Ecto neural progenitor cell (in vitro differentiated cells): ENCODE measurements around the gene NT5DC4.

Source experiments
- DNase-seq: peaks from one replicate; pipeline ENCODE4 v3.0.0-alpha.2; 2018; ENCODE audit warnings: low spot score

Gene NT5DC4

DNA sequence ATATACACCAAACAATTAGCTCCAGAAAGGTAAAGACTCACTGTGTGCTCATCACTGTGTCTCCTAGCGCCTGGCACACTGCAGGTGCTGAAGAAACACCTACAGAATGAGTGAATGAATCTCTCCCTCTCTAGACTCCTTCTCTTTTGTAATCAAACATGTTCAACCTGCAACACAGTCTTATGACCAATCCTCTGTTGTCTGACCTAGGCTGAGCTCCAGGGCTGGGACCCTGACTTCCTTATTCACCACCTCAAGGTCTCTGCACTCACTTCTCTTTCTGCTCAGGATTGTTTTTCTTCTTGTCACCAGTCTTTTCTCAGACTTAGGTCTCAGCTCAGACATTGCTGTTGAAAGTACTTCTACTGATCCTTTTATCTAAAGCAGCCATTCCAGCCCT is 33.7 kb downstream of the NT5DC4 start:
- DNase-seq = no peak

DNA sequence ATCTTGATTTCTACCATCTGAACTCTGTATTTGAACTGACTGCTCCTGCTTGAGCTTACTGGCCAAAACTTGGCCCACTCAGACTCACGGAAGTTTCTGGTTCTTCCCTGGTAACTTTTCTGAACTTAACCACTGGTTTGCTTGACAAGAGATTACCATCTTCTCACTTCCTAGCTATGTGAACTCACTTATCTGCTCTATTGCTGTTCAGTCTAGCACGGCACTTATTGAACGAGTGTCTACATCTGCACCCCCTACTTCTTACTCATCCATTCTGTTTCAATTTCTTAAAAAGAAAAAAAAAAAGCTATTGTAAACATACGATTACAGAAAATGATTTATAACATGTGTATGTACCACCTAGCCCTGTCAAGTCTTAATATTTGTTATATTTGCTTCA is 34.6 kb downstream of the NT5DC4 start:
- DNase-seq = no peak

DNA sequence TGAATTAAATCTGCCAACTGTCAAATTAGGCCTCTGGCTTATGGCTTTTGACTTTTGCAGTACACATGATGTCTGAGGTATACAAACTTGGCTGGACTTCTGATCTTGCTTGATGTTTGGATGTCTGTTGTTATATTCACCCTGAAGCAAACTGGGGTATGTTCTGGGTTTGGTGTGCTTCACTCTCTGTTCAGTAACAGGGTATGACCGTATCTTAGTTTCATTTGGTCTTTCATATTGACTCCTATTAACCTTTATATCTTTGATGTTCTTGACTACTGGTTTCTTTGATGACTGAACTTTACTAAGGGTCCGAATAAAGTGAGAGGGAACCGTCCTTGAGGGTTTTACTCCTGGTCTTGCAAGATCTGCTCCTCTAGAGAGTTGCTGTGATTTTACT is 35.4 kb downstream of the NT5DC4 start:
- DNase-seq = no peak

DNA sequence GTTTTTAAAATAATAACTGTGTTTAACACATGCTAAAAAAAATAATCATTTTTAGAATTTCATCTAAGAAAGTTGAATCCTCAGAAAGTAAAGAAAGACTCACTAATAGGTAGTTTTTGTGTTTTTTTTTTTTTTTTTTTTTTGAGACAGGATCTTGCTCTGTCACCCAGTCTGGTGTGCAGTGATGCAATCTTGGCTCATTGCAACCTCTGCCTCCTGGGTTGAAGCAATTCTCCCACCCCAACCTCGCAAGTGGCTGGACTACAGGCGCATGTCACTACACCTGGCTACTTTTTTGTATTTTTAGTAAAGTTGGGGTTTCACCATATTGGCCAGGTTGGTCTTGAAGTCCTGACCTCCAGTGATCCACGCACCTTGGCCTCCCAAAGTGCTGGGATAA is 36.4 kb downstream of the NT5DC4 start:
- no peak for DNase-seq

DNA sequence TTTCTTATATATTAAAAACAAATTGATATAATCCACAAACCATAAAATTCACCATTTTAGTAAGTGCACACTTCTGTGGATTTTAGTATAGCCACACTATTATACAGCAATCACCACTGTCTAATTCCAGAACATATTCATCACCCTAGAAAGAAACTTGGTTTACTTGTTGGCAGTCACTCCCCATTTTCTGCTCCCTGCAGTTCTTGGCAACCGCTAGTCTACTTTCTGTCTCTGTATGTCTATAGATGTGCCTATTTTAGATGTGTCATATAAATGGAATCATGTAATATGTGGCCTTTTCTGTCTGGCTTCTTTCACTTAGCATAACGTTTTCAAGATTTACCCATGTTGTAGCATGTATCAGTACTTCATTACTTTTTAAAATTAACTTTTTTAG is 37.9 kb downstream of the NT5DC4 start:
- DNase-seq = no peak

DNA sequence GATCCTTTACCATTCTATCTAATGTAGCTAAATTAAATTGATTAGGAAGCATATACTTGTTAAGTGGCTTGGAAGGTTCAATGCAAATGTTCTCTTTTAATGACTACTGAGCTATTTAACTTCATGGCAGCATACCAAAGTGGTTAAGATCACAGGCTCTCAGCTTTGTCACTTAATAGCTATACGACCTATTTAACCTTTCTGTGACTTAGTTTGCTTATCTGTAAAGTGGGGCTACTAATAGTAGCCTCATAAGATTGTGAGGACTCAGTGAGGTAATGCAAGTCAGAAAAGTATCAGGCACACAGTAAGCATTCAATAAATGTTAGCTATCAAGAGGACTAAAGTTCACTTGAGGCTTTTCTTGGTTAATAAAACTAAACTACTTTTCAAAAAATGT is 39.3 kb downstream of the NT5DC4 start:
- no peak for DNase-seq

DNA sequence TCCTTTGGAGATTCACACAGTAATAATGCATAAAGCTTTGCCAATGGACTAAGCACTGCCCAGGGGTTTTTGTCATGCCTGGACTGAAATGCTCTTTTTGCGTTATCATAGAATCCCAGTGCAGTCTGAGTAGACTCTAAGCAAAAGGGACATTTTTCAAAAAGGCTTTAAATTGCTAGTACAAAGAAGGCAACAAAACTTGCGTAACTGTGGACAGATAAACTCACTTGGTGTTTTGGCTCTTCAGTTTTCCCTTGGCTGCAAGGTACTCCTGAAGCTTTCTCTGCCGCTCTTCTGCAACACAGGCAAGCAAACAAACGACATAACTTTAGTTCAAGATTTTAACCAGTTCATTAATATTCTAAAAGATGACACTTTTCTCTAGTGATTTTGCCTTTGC is 41.5 kb downstream of the NT5DC4 start:
- DNase-seq = no peak

DNA sequence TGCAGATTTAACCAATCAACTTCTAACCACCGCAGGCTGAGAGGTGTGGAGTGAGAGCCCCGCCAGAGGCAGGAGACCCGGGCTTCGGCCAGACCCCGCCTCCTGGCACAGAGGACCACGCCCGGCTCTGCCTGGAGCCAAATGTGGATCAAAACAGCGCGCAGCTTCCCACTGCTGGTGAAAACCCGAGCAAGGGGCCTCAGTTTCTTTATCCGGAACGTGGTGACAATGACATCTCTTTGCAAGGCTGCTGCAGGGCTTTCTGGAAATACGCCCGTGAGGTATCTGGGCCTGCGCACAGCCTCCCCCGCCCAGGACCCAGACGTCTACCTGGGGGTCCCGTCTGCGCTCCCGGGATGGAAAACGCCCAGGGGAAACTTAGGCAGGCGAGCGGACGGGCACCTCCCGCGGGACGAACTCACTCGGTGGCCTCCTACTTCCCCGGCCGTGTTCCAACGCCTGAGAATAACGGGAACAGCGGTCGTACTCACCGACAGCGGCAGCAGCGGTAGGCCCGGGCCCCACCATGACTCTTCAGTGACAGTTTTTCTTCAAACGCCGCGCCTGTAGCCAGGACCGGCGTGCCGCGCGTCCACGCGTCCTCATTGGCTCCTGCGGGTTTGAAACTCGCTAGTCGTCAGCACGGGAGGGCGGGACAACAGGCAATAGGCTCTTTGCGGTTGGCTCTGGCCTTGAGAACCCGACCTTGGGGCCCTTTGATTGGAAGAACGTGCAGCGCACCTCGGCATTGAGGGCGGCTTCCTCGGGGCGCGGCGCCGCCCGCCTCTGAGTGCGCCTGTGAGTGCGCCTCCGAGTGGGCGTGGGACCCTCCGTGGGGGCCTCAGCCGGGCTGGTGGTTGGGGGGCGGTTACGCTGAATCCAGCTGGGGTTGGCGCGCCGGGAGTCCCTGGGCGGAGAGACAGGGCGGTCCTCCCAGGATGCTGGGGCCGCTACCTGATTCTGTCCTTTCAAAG is 43.5 kb downstream of the NT5DC4 start, which contains the start of gene CKAP2L:
Gene CKAP2L (minus strand): TSS at position 539 of the 974 bp plus-strand sequence. CDS start 11 bp downstream, at position 528.
- peak; percentile 96 for DNase-seq

DNA sequence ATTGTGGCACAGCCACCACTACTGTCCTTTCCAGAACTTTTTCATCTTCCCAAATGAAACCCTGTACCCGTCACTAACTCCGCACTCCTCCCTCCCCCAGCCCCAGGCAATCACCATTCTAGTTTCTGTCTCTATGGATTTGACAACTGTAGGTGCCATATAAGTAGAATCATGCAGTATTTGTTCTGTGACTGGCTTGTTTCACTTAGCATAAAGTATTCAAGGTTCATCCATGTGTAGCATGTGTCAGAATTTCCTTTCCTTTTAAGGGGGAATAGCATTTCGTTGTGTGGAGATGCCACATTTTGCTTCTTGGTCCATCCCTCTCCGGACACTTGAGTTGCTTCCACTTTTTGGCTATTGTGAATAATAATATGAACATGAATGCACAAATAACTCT is 44.4 kb downstream of the NT5DC4 start:
- DNase-seq = no peak

DNA sequence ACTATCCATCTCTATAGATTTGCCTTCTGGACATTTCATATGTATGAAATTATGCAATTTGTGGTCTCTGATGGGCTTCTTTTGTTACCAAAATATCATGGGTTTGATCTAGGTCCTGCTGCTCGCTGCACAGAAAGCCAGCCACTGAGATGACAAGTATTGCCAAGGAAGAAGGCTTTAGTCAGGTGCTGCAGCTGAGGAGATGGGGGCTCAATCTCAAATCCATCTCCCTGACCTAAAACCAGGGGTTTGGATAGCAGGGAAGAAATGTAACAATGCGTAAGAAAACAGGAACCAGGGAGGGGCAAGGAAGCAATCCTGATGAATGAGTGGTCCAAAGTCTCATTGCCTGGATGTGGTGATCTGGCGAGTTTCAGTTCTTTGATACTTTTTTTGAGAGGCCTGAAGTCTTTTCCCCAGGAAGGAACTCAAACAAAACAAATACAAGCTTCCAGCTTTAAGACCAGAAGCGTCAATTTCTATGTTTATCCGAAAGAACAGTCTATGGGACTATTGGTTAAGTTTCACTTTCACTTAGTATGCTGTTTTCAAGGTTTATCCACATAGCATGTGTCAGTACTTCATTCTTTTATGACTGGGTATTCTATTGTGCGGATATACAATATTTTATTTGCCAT is 47.0 kb downstream of the NT5DC4 start:
- no peak for DNase-seq

DNA sequence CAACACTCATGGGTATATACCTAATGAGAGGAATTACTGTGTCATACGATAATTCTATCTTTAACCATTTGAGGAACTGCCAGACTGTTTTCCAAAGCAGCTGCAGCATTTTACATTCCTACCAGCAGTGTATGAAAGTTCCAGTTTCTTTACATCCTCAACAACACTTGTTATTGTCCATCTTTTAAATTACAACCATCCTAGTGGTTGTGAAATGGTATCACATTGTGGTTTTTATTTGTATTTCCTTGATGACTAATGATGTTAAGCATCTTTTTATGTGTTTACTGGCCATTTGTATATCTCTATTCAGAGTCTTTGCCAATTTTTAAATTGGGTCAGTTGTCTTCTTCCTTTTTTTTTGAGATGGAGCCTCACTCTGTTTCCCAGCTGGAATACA is 47.6 kb downstream of the NT5DC4 start:
- DNase-seq = no peak

DNA sequence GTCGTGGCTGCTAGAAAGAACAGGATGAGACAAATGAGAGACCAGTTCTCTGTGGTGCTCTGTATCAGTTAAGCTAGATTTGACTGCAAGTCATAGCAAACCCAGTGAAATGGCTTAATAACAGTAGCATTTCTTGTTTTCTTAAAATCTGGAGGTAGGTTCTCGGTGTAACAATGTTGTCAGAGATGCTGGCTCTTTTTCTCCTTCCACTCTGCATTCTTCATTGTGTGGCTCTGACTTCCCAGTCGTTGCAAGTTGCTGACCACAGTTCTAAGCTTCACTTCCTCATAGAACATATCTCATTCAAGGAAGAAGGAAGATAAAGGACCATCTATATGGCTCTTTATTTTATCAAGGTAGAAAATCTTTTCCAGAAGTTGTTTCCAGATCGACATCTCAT is 51.5 kb downstream of the NT5DC4 start:
- DNase-seq = no peak

DNA sequence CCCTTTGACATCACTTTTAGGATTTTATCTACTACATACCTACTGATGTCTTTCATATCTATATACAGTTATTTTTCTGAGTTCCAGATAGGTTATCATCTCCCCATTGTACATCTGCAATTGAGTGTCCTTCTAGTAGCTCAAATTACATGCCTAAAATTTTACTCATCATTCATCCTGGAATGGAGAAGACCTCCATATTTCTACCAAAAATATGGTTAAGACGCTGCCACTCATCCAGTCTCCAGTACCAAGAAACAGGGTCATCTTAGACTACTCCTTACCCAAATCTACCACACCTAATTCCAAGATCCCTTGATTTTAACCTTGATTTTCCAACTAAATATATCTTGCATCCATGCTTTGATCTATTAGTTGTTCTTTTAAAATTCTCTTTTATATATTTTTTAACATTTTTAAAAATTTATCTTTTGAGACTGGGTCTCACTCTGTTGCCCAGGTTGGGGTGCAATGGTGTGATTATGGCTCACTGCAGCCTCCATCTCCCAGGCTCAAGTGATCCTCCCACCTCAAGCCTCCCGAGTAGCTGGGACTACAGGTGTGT is 52.2 kb downstream of the NT5DC4 start:
- DNase-seq = no peak

DNA sequence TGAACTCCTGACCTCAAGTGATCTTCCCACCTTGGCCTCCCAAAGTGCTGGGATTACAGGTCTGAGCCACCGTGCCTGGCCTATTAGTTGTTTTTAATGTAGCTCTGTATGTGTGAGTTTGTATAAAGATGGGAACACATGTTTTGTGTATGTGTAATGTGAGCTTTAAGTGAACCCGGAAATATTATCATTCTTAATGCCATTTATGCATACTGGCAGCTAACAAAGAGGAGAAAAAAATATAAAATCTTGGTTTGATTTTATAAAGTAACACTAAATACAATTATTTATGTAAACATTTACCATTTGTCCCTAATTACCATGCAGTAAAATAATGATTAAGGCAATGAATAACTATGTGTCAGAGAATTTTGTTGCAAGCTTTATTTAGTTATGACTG is 52.7 kb downstream of the NT5DC4 start:
- DNase-seq = no peak

DNA sequence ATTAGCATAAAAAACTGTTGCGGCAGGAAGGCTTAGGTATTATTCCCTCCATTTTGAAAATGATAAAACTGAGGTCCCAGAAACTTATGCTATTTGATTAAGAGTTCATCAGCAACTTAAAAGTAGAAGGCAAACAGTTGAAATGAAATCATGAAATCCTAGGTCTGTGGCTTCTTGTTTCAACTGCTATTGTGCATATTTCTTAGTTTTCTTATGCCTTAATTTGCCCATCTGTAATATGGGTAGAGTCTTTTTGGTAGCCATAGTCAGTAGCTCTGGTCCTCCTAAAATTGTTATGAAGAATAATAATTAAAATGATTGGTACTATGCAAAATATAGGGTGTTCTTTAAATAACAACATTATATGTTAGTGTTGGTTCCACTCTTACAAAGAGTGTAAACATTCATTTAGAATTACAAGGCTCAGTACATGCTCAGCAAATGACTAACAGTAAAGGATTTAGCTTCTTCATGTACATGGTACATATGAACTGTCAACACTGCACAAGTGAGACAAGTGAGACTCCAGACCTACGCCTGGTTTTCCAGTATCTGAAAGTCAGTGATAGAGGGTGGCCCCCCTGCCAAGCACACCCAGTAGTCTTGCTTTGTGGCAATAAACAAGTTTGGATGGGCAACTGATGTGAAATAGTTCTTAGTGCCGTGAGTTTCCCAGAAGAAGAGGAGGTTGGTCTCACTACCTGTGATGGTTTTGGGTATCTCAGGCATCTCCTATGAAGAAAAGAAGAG is 53.9 kb downstream of the NT5DC4 start:
- no peak for DNase-seq

DNA sequence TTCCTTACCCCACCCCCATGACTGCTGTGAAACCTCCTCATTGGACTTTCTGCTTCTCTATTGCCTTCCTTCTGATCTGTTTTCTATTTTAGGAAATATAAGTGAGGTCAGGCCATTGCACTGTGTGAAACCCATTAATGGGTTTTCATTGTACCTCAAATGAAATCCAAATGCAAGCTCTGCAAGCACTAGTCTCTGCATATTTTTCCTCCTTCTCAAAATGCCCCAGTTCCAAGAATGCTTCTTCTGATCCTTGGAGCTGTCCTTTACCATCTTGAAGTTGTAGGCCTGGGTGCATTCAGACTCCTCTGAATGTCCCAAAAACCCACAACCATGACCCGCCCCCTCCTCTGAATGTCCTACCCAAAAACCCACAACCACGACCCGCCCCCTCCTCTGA is 55.3 kb downstream of the NT5DC4 start:
- no peak for DNase-seq

DNA sequence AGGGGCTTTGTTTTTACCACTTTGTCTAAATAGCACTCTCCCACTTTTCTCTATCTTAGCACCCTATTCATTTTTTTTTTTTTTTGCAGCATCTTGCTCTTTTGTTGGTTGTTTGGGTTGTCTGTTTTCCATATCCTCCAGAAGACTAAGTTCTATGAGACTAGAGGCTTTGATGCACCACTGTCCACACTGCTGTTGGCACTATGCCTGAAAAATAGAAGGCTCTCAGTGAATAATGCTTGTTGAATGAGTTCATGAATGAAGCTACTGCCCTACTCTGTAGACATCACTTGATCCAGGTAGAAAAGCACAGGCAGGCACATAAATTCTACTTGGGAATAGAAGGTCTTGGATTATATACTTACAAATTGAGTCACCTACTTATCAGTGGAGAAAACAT is 56.2 kb downstream of the NT5DC4 start:
- no peak for DNase-seq

DNA sequence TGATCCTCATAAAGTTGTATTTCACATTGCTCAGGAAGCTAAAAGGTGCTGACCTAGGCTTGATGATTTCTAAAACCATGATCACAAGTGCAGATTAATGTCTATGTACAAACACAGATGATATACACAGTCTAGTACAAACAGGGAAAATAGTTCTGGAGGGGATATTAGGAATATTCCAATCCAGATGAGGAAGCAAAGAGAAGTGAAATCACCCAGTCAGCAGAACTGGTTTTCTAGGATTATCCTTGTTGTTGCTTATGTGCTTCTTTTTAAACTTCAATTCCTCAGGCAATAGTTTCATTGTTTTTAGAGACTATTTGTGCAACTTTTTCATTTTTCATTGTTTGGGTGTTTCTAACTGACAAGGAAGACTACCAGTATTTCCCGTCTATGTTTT is 58.8 kb downstream of the NT5DC4 start:
- no peak for DNase-seq

DNA sequence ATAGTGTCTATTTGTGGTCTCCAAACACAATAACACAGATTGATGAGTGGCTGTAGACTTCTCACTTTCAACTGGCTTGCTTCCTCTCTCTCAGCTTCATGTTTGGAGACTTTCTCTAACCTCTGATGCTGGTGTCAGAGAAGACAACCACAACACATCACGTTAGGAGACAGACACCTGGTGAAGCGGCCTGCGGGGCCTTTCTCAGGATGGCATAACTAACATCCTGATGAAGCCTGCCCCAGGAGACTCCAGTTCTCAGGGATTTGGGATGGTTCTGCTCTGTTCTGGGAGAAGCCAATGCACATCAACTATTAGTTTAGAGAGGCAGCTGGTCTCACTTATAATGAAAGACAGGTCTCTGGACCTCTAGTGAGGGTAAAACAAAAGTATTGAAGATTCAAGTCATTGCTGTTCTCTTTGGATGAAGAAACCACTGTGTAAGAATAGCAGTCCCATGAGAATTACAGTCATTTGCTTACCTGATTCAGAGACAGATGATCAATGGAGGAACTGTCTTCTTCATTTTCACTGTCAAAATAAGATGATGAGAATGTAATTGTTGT is 61.5 kb downstream of the NT5DC4 start:
- DNase-seq = no peak

DNA sequence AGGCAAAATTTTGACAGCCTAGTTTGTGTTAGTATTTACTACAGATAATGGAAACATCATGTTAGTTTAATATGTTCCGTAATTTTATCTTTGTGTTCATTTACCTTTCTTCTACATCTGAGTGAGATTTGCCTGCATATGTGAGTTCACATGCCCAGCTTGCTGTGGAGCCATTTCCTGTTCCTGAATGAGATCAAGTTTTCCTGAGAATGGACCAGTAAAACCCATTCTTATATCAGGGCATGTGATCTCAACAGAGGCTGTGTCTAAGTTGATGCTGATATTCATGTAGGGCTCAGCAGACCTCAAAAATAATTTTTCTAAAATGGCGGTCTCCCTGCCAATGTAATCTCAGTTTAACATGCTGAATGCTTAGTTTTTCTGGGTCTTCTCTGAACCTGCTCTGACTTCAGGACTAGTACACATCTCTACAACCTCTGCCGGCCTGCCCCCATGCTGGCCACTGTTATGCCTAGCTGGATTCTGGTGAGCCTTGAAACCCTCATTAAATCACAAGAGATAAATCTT is 62.4 kb downstream of the NT5DC4 start:
- no peak for DNase-seq
